ENCODE data around the gene EGFL8. TPM values are rescaled to one million over a fixed set of nuclear protein-coding genes. Genes with fewer than 3 reads are reported as not detected.

EGFL8 gene
- total and polyA plus RNA-seq, 4 donors = 1.8 to 8.2 (median 1.9) TPM

GRCh38 chr6:32120573-32121059, 43.8 kb upstream of the EGFL8 start (continued):
- TF ChIP-seq, protein P1, sequence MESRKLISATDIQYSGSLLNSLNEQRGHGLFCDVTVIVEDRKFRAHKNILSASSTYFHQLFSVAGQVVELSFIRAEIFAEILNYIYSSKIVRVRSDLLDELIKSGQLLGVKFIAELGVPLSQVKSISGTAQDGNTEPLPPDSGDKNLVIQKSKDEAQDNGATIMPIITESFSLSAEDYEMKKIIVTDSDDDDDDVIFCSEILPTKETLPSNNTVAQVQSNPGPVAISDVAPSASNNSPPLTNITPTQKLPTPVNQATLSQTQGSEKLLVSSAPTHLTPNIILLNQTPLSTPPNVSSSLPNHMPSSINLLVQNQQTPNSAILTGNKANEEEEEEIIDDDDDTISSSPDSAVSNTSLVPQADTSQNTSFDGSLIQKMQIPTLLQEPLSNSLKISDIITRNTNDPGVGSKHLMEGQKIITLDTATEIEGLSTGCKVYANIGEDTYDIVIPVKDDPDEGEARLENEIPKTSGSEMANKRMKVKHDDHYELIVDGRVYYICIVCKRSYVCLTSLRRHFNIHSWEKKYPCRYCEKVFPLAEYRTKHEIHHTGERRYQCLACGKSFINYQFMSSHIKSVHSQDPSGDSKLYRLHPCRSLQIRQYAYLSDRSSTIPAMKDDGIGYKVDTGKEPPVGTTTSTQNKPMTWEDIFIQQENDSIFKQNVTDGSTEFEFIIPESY (IDR thresholded peaks at IDR 0.05) = no peak
- no peak for TF ChIP-seq RAD21 (IDR thresholded peaks at IDR 0.05)
- TF ChIP-seq HNF4G (IDR thresholded peaks at IDR 0.05) = no peak
- TF ChIP-seq SP1 (IDR thresholded peaks at IDR 0.05) = no peak

DNA sequence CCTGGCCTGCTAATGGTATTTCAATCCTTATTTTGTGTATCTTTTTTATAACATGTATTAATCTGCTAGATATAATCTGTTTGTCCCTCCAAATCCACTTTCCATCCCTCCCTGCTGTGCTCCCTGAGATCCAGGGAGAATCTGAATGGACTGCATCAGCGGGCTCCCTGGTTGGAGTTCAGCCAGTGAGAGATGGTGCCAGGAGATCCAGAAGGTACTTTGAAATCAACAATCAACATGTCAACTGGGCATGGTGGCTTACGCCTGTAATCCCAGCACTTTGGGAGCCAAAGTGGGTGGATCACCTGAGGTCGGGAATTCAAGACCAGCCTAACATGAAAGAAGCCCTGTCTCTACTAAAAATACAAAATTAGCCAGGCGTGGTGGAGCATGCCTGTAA, 40.7 kb upstream of the EGFL8 start:
- Histone ChIP-seq H3K36me3 (ENCODE audit: control insufficient read depth in 4 of 4, insufficient read depth in 3 of 4, low read depth in 1 of 4, low read length in 3 of 4) (peaks cover 2 to 28% (median 24%) of the 10 kb centered on the region in 4 donors), H3K4me1 (ENCODE audit: control insufficient read depth in 4 of 4, insufficient read depth in 4 of 4, low read length in 3 of 4) (peaks cover 0 to 26% (median 22%) of the 10 kb centered on the region in 4 donors), H3K27me3 (ENCODE audit: control insufficient read depth in 4 of 4, insufficient read depth in 4 of 4, low read length in 3 of 4) (no peaks in the 10 kb centered on the region), H3K9me3 (ENCODE audit: control insufficient read depth in 4 of 4, low read length in 3 of 4) (no peaks in the 10 kb centered on the region), H3K27ac (ENCODE audit: low read depth in 1 of 2, low read length in 2 of 2) (no peak overlapping the region), H3K9ac (ENCODE audit: low read depth in 1 of 2, low read length in 2 of 2) (no peak overlapping the region), H3K4me3 (ENCODE audit: low read depth in 1 of 3, low read length in 3 of 3) (no peak overlapping the region)
- no peak for TF ChIP-seq RAD21 (IDR thresholded peaks at IDR 0.05)
- no peak for TF ChIP-seq FOXA2 (IDR thresholded peaks at IDR 0.05)
- TF ChIP-seq TAF1 (conservative IDR thresholded peaks at IDR 0.05) = no peak
- DNase-seq (ENCODE audit: low spot score) = no peak
- WGBS = 67% methylated on average over 4 of the region's 4 CpGs

GRCh38 chr6:32126880-32127279, 37.5 kb upstream of the EGFL8 start:
- H3K4me3 ChIP-seq (ENCODE audit: low read depth in 1 of 3, low read length in 3 of 3) = peak overlapping the region in 2 of 3 donors; percentile 90 to 98

DNA sequence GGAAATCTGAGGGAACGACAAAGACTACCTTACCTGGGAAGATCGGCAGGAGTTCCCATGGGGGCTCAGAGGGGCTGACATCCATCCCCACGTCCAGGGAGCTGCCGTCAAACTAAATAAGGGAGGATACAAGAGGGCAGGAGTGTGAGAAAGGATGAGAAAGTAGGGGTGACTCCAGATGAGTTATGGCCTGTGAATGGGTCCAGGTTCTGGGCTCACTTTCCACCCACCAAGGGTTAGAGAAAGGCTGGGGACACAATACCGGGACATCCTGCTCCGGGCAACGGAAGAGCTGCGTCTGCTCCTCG, 37.0 kb upstream of the EGFL8 start:
- H3K4me1 ChIP-seq (ENCODE audit: control insufficient read depth in 4 of 4, insufficient read depth in 4 of 4, low read length in 3 of 4) = peaks cover 3 to 28% (median 24%) of the 10 kb centered on the region in 4 donors
- WGBS = 12% methylated on average over 9 of the region's 9 CpGs

More at GRCh38 chr6:32126880-32127279, 37.5 kb upstream of the EGFL8 start:
- H3K27ac ChIP-seq (ENCODE audit: low read depth in 1 of 2, low read length in 2 of 2) = no peak overlapping the region
- 74% methylated on average over 8 of the region's 8 CpGs for WGBS
- H3K36me3 ChIP-seq (ENCODE audit: control insufficient read depth in 4 of 4, insufficient read depth in 3 of 4, low read depth in 1 of 4, low read length in 3 of 4) = peaks cover 2 to 16% (median 15%) of the 10 kb centered on the region in 4 donors
- no peak for TF ChIP-seq RAD21 (IDR thresholded peaks at IDR 0.05)
- TF ChIP-seq MAX (IDR thresholded peaks at IDR 0.05) = no peak
- DNase-seq (ENCODE audit: low spot score) = no peak
- no peaks in the 10 kb centered on the region for H3K27me3 ChIP-seq (ENCODE audit: control insufficient read depth in 4 of 4, insufficient read depth in 4 of 4, low read length in 3 of 4)
- H3K4me1 ChIP-seq (ENCODE audit: control insufficient read depth in 4 of 4, insufficient read depth in 4 of 4, low read length in 3 of 4) = peaks cover 3 to 28% (median 24%) of the 10 kb centered on the region in 4 donors
- no peaks in the 10 kb centered on the region for H3K9me3 ChIP-seq (ENCODE audit: control insufficient read depth in 4 of 4, low read length in 3 of 4)
- peak overlapping the region in 1 of 2 donors; percentile 58 for H3K9ac ChIP-seq (ENCODE audit: low read depth in 1 of 2, low read length in 2 of 2)

More for the DNA sequence above, 37.0 kb upstream of the EGFL8 start:
- Histone ChIP-seq H3K9ac (ENCODE audit: low read depth in 1 of 2, low read length in 2 of 2) (peak overlapping the region; percentile 18 to 58), H3K36me3 (ENCODE audit: control insufficient read depth in 4 of 4, insufficient read depth in 3 of 4, low read depth in 1 of 4, low read length in 3 of 4) (peaks cover 2 to 12% (median 11%) of the 10 kb centered on the region in 4 donors), H3K4me3 (ENCODE audit: low read depth in 1 of 3, low read length in 3 of 3) (peak overlapping the region; percentile 89 to 98 (median 90)), H3K27ac (ENCODE audit: low read depth in 1 of 2, low read length in 2 of 2) (no peak overlapping the region), H3K9me3 (ENCODE audit: control insufficient read depth in 4 of 4, low read length in 3 of 4) (no peaks in the 10 kb centered on the region), H3K27me3 (ENCODE audit: control insufficient read depth in 4 of 4, insufficient read depth in 4 of 4, low read length in 3 of 4) (no peaks in the 10 kb centered on the region)
- no peak for DNase-seq (ENCODE audit: low spot score)
- no peak for TF ChIP-seq EGR1 (IDR thresholded peaks at IDR 0.05; ENCODE audit: low read depth in 2 of 2)
- TF ChIP-seq GABPA (IDR thresholded peaks at IDR 0.05 in 1 of 2, conservative IDR thresholded peaks at IDR 0.05 in 1 of 2) = no peak
- no peak for TF ChIP-seq JUND (IDR thresholded peaks at IDR 0.05)
- TF ChIP-seq FOXA1 (IDR thresholded peaks at IDR 0.05) = no peak
- no peak for TF ChIP-seq SP1 (IDR thresholded peaks at IDR 0.05)
- TF ChIP-seq, protein P2, sequence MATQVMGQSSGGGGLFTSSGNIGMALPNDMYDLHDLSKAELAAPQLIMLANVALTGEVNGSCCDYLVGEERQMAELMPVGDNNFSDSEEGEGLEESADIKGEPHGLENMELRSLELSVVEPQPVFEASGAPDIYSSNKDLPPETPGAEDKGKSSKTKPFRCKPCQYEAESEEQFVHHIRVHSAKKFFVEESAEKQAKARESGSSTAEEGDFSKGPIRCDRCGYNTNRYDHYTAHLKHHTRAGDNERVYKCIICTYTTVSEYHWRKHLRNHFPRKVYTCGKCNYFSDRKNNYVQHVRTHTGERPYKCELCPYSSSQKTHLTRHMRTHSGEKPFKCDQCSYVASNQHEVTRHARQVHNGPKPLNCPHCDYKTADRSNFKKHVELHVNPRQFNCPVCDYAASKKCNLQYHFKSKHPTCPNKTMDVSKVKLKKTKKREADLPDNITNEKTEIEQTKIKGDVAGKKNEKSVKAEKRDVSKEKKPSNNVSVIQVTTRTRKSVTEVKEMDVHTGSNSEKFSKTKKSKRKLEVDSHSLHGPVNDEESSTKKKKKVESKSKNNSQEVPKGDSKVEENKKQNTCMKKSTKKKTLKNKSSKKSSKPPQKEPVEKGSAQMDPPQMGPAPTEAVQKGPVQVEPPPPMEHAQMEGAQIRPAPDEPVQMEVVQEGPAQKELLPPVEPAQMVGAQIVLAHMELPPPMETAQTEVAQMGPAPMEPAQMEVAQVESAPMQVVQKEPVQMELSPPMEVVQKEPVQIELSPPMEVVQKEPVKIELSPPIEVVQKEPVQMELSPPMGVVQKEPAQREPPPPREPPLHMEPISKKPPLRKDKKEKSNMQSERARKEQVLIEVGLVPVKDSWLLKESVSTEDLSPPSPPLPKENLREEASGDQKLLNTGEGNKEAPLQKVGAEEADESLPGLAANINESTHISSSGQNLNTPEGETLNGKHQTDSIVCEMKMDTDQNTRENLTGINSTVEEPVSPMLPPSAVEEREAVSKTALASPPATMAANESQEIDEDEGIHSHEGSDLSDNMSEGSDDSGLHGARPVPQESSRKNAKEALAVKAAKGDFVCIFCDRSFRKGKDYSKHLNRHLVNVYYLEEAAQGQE (IDR thresholded peaks at IDR 0.05) = no peak
